Activated CD4-positive, alpha-beta T cell treated with anti-CD3 and anti-CD28 coated beads for 1 hour (primary cell): ENCODE measurements around the gene GPBP1.
"Not testable (repeated sequence)": the region's sequence is repeated elsewhere in the genome, so short reads cannot be mapped to it uniquely, and the experiment has no call there.

Experiments
- DNase-seq: peaks from one replicate; pipeline ENCODE4 v3.0.0-alpha.2; 2020

GPBP1 gene

GRCh38 chr5:57177479-57178156, 3.8 kb downstream of the GPBP1 start:
- DNase-seq: no peak

GRCh38 chr5:57178238-57178637, 4.4 kb downstream of the GPBP1 start:
- DNase-seq: not testable (repeated sequence)

- no peak for DNase-seq
These were observed 5.7 kb downstream of the GPBP1 start for GRCh38 chr5:57179262-57180200.

DNA sequence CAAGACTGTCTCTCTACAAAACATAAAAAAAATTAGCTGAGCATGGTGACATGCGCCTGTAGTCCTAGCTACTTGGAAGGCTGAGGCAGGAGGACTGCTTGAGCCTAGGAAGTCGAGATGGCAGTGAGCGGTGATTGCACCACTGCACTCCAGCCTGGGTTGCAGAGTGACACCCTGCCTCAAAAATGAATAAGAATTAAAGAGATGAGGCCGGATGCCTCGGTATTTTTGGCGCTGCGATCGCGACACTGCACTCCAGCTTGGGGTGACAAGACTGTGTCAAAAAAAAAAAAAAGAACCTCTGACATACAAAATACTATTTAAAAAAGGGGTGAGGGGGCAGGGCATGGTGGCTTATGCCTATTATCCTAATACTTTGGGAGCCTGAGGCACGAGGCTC, 7.3 kb downstream of the GPBP1 start:
- DNase-seq: no peak

DNA sequence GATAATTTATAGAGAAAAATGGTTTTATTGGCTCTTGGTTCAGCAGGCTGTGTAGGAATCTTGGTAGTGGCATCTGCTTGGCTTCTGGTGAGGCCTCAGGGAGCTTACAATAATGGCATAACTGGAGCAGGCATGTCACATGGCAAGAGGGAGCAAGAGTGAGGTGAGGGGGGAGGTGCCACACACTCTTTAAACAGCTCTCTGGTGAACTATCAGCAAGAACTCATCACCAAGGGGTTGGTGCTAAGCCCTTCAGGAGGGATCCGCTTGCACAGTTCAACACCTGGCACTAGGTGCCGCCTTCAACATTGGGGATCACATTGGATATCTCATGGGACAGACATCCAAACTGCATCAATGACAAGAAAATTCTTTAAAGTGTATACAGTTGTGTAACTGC, 10.5 kb downstream of the GPBP1 start:
- no peak for DNase-seq

DNA sequence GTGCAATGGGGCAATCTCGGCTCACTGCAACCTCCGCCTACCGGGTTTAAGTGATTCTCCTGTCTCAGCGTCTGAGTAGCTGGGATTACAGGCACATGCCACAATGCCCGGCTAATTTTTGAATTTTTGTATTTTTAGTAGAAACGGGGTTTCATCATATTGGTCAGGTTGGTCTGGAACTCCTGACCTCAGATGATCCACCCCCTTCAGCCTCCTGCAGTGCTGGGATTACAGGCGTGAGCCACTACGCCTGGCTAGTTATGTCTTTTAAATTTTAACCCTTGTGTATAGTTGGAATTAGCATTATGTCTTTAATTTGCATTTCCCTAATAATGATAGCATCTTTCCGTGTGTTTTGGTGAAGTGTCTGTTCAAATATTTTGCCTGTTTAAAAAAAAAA, 11.5 kb downstream of the GPBP1 start:
- no peak for DNase-seq

DNA sequence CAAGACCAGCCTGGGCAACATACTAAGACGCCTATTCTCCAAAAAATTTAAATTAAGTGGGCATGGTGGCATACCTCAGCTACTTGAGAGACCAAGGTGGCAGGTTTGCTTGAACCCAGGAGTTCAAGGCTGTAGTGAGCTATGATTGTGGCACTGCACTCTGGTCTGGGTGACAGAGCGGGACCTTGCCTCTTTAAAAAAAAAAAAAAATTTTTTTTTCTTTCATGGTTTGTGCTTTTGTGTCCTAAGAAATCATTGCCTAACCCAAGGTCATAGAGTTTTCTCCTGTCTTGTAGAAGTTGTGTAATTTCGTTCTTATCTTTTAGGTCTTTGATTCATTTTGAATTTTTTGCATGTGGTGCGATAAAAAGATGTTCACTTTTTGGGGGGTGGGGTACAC, 12.3 kb downstream of the GPBP1 start:
- DNase-seq: no peak

DNA sequence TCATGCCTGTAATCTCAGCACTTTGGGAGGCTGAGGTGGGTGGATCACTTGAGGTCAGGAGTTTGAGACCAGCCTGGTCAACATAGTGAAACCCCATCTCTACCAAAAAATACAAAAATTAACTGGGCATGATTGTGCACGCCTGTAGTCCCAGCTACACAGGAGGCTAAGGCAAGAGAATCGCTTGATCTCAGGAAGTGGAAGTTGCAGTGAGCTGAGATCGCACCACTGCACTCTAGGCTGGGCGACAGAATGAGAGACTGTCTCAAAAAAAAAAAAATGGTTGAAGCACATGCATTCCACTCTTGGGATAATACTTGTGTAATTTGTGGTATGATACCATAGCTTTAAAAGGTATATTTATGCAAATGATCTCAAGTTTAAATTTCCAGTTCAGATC, 14.1 kb downstream of the GPBP1 start:
- DNase-seq: not testable (repeated sequence)

DNA sequence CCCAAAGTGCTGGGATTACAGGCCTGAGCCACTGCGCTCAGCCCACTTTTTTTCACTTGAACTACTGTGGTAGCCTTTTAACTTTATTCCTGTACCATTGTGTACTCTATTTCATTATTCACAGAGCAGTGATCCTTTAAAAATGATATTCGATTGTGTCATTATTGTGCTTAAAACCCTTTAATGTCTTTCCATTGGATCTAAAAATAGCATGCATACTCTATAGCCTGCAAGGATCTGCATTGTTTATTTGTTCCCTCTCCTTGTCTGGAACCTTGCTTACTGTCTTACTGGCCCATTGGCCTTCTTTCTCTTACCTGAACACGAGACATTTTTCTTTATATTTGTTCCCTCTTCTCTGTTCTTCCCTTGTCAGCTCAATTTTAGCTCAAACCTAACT, 15.7 kb downstream of the GPBP1 start:
- no peak for DNase-seq

GRCh38 chr5:57190593-57190992, 16.7 kb downstream of the GPBP1 start:
- DNase-seq: no peak

- no peak for DNase-seq
These were observed 17.3 kb downstream of the GPBP1 start for GRCh38 chr5:57191163-57191562.

DNA sequence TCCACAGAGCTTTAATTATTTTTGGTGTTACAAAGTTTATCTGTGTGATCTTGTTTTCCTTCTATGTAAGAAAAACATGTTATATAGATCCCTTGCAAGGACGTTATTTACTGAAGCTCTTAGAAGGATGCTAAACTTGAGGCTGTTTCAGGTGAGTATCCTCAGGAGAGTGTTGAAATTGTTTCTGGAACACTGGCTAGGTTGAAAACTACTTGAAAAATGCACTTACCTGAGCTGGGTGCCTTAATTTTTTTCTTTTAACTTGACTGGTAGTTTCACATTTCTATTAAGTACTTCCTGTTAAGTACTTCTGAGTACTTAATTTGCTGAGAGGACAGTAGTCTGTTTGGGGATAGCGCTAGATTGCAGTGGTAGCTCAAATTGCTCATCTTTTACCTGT, 18.1 kb downstream of the GPBP1 start:
- no peak for DNase-seq

GRCh38 chr5:57192832-57193231, 19.0 kb downstream of the GPBP1 start:
- DNase-seq: not testable (repeated sequence)

DNA sequence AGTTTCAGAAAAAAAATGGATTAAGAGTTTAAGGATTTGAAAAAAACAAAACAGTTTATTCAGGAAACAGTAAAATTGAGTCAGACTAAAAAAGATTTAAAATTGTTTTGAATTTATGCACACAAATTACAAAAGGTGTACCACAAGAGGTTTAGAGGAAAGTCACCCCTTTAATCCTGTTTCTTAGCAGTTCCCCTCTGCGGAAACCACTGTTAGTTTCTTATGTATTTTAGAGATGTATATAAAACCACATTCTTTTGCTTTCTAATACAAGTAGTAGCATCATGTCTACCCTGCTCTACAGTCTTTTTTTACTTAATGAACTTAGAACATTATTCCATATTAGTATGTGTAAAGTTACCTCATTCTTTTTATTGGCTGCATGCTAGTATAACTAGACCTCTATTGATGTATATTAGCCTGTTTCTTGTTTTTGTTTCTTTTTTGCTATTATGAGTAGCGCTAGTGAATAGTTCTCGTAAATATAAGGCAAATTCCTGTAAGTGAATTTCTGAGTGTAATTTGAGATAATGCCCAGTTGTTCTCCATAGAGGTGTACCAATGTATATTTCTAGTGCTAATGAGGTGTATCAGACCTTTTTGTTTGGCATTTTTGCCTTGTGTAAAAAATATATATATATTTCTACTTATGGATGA, 20.0 kb downstream of the GPBP1 start:
- no peak for DNase-seq

GRCh38 chr5:57194653-57195052, 20.8 kb downstream of the GPBP1 start:
- no peak for DNase-seq

DNA sequence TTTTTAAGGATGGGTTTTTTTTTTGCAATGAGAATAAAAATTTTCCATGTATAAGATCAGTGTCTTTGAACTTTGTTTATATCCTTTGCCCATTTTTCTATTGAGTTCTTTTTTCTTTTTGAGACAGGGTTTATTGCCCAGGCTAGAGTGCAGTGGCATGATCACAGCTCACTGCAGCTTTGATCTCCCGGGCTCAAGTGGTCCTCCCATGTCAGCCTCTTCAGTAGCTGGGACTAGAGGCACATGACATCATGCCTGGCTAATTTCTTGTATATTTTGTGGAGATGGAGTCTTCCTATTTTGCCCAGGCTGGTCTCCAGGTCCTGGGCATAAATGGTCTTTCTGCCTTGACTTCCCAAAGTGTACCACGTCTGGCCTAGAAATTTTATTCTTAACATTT, 21.2 kb downstream of the GPBP1 start:
- no peak for DNase-seq

DNA sequence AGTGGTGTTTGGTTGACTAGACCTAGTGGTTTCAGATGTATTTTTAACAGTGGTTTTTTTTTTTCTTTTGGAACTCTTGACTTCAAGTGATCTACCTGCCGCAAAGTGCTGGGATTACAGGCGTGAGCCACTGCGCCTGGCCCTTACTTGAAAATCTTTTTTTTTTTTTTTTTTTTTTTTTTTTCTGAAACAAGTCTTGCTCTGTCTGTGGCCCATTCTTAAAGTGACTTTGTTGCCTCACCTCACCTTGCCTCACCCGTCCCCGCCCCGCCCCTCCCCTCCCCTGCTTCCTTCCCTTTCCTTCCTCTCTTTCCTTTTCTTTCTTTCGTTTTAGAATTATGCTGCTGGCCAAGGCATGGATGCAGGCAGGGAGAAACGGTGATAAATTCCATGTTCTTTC, 26.0 kb downstream of the GPBP1 start:
- DNase-seq: no peak

GRCh38 chr5:57202811-57203210, 29.0 kb downstream of the GPBP1 start:
- no peak for DNase-seq

- no peak for DNase-seq
These were observed 33.3 kb downstream of the GPBP1 start for GRCh38 chr5:57207007-57207653.

DNA sequence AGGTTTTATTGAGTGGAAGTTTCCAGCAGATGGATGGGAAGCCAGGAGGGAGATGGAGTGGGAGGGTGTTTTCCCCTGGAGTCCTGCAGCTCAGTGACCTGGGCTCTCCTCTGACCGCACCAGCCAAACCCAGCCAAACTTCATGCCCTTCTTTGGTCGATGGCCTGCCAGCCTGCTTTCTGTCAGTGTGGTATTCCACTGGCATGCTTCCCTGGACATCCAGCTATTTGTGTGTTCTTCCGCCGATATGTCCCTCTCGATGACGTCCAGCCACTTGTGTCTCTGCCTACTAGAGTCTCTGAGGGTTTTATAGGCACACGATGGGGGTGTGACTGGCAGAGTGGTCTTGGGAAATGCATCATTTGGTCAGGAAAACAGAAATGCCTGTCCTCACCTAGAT, 33.8 kb downstream of the GPBP1 start:
- DNase-seq: no peak

DNA sequence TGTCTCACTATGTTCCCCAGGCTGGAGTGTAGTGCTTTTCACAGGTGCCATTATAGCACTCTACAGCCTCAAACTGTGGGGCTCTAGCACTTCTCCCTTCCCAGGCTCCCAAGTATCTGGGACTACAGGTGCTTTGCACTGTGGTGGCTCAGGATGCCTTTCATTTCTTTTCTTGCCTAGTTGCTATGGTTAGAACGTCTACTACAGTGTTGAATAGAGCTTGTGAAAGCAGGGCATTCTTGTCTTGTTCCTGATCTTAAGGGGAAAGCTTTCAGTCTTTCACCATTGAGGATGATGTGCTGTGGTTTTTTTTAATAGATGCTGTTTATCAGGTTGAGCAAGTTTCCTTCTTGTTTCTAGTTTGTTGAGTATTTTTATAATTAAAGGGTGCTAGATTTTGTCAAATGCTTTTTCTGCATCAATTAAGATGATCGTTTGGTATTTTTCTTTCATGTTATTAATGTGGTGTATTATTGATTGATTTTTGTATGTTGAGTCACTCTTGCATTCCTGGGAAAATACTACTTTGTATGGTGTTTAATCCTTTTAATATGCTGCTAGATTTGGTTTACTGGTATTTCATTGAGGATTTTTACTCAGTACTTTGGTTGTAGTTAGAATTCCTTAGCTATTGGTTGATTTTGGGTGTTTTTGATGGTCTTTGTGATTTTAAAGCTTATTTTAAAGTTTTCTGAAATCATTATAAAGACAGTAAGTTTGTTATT, 35.6 kb downstream of the GPBP1 start:
- no peak for DNase-seq

- DNase-seq: no peak
These were observed 36.8 kb downstream of the GPBP1 start for GRCh38 chr5:57210633-57211032.

DNA sequence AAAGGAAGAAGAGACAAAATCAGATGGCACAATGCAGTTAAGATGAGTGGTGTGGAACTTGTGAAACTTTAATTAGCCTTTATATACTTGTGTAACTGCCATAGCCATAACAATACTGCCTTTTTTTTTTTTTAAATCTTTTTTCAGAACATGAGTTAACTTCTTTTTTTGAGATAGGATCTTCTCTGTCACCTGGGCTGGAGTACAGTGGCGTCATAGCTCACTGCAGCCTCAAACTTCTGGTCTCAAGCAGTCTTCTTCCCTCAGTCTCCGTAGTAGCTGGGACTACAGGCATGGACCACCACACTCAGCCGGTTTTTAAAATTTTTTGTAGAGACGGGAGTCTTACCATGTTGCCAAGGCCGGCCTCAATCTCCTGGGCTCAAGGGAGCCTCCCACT, 37.2 kb downstream of the GPBP1 start:
- DNase-seq: no peak
